ENCODE results near the gene MTFR2. TPM values are rescaled to one million over a fixed set of nuclear protein-coding genes. Genes with fewer than 3 reads are reported as not detected.

Gene MTFR2
- total RNA-seq, 1 donor from 2014 or later: 0.52 TPM

DNA sequence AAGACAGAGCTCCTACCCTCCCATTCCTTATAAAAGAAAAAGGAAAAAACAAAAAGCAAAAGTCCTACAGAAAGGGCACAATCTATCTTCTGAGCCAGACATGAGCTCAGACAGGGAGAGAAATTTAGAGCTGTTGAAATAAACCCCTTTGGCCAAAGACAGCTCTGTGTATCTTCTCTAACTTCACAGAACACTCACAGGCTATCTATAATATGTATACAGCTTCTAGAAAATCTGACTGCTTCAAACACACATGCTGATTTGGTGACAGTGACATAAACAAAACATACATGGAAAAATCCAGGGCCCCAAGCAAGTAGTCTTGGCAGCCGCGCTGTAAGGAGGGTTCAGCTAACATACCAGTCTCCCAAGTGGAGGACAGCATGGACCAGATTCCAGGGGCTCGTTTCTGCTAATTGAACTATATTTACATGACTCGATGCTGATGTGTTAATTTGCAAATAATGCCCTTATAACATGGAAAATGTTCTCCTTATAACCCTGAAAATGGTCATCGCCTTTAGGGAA lies 37.0 kb downstream of the MTFR2 start:
- TF ChIP-seq CTCF (IDR thresholded peaks at IDR 0.05; ENCODE audit: borderline replicate concordance): no peak
- no peak for DNase-seq
- no peaks in the 10 kb centered on the region for H3K4me1 ChIP-seq
- H3K27ac ChIP-seq (replicated peaks): no peak overlapping the region
- intact Hi-C loops (cut with micrococcal nuclease): no loop called here
- H3K27me3 ChIP-seq (ENCODE audit: low read depth): no peaks in the 10 kb centered on the region
- no peaks in the 10 kb centered on the region for H3K9me3 ChIP-seq (replicated peaks)
- H3K36me3 ChIP-seq: no peaks in the 10 kb centered on the region
- H3K4me3 ChIP-seq: no peak overlapping the region

- intact Hi-C loops (cut with micrococcal nuclease): no loop called here
- Histone ChIP-seq H3K36me3 (no peaks in the 10 kb centered on the region), H3K4me3 (no peak overlapping the region), H3K27ac (replicated peaks) (no peak overlapping the region), H3K27me3 (ENCODE audit: low read depth) (no peaks in the 10 kb centered on the region), H3K4me1 (no peaks in the 10 kb centered on the region), H3K9me3 (replicated peaks) (no peaks in the 10 kb centered on the region)
- no peak for DNase-seq
- no peak for TF ChIP-seq CTCF (IDR thresholded peaks at IDR 0.05; ENCODE audit: borderline replicate concordance)
Measured at GRCh38 chr6:136212608-136213007, 37.5 kb downstream of the MTFR2 start.

- Histone ChIP-seq H3K36me3 (no peaks in the 10 kb centered on the region), H3K4me3 (no peak overlapping the region), H3K9me3 (replicated peaks) (no peaks in the 10 kb centered on the region), H3K4me1 (no peaks in the 10 kb centered on the region), H3K27me3 (ENCODE audit: low read depth) (no peaks in the 10 kb centered on the region), H3K27ac (replicated peaks) (no peak overlapping the region)
- intact Hi-C loops (cut with micrococcal nuclease): no loop called here
- no peak for TF ChIP-seq CTCF (IDR thresholded peaks at IDR 0.05; ENCODE audit: borderline replicate concordance)
- DNase-seq: no peak
Measured at GRCh38 chr6:136210398-136211165, 39.5 kb downstream of the MTFR2 start.

- DNase-seq: no peak
Measured at GRCh38 chr6:136209496-136209895, 40.6 kb downstream of the MTFR2 start.

GRCh38 chr6:136208783-136209182 lies 41.3 kb downstream of the MTFR2 start:
- no peaks in the 10 kb centered on the region for H3K36me3 ChIP-seq
- no peak overlapping the region for H3K4me3 ChIP-seq
- H3K9me3 ChIP-seq (replicated peaks): no peaks in the 10 kb centered on the region
- DNase-seq: no peak
- H3K4me1 ChIP-seq: no peaks in the 10 kb centered on the region
- no peak overlapping the region for H3K27ac ChIP-seq (replicated peaks)
- intact Hi-C loops (cut with micrococcal nuclease): no loop called here
- no peaks in the 10 kb centered on the region for H3K27me3 ChIP-seq (ENCODE audit: low read depth)
- TF ChIP-seq CTCF (IDR thresholded peaks at IDR 0.05; ENCODE audit: borderline replicate concordance): no peak

More at GRCh38 chr6:136209496-136209895, 40.6 kb downstream of the MTFR2 start:
- H3K4me1 ChIP-seq: no peaks in the 10 kb centered on the region
- no peaks in the 10 kb centered on the region for H3K27me3 ChIP-seq (ENCODE audit: low read depth)
- no peak overlapping the region for H3K4me3 ChIP-seq
- TF ChIP-seq CTCF (IDR thresholded peaks at IDR 0.05; ENCODE audit: borderline replicate concordance): no peak
- H3K36me3 ChIP-seq: no peaks in the 10 kb centered on the region
- intact Hi-C loops (cut with micrococcal nuclease): no loop called here
- H3K9me3 ChIP-seq (replicated peaks): no peaks in the 10 kb centered on the region
- no peak overlapping the region for H3K27ac ChIP-seq (replicated peaks)
